HG03439 (cell line): ENCODE data around the gene COL4A3.
"Not testable (repeated sequence)": the region's sequence is repeated elsewhere in the genome, so short reads cannot be mapped to it uniquely, and the experiment has no call there.

Experiments used
- ATAC-seq: cut with Tn5 transposase; IDR thresholded peaks from one replicate; pipeline ENCODE4 v1.9.1; 2021; ENCODE audit warnings: mild to moderate bottlenecking, moderate library complexity; ENCODE audit not compliant: unreplicated experiment

Gene COL4A3

DNA sequence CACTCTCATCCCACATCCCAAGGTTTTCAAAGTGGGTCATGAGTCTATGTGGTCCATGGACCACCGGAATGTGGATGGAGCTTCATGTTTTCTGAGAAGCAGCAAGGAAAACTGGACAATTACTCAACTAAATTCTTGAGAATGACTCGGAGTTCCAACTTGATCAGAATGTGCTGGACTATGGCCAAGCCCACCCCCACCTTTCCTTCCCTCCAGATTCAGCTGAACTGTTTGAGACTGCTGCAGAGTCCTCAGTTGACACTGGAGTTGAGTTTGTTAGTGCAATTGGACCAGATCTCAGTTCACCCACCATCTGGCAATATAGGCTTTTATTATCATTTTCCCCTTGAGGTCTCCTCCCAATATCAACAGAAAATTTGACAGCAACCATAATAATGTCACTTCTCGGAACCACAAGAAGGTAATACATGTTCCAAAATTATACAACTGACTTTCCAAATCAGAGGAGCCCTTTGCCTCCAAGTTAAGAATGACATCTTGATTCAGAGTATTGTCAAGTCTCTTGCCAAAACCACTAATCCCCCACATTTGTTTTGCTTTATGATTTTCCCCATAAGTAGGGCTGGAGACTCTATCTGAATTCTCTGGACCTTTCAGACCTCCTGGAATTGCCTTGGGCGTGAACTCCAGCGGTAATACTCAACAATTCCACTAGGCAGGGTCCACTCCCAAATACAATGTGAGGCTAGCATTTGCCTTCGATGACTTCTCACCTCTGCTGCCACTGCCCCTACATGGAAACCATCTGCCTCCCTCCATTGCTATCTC is 9.2 kb upstream of the COL4A3 start:
- ATAC-seq: no peak

- ATAC-seq: no peak
These were observed 4.3 kb upstream of the COL4A3 start for GRCh38 chr2:227160164-227160563.

GRCh38 chr2:227161947-227162346 is 2.5 kb upstream of the COL4A3 start:
- no peak for ATAC-seq

GRCh38 chr2:227163485-227163997 is 883 bp upstream of the COL4A3 start:
- peak; percentile 76 for ATAC-seq

- ATAC-seq: peak; percentile 58
These were observed 403 bp downstream of the COL4A3 start for GRCh38 chr2:227164763-227165291.

DNA sequence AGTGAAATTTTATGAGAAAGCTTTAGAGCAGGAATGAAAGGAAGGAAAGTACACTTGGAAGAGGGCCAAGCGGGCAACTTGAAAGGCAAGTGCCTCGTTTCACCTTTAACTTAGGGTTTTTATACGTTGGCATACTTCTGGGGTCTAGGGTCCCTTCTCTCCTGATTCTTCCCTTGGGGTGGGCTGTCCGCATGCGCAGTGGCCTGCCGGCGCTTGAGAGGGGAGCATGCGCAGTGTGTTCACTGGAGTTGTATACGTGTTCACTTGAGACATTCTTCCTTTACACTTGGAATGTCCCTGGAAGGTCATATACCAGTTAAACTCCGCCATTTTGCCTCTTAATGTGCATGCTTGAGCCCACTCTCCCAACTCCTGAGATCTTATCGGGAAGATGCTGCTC is 7.4 kb downstream of the COL4A3 start:
- not testable (repeated sequence) for ATAC-seq

DNA sequence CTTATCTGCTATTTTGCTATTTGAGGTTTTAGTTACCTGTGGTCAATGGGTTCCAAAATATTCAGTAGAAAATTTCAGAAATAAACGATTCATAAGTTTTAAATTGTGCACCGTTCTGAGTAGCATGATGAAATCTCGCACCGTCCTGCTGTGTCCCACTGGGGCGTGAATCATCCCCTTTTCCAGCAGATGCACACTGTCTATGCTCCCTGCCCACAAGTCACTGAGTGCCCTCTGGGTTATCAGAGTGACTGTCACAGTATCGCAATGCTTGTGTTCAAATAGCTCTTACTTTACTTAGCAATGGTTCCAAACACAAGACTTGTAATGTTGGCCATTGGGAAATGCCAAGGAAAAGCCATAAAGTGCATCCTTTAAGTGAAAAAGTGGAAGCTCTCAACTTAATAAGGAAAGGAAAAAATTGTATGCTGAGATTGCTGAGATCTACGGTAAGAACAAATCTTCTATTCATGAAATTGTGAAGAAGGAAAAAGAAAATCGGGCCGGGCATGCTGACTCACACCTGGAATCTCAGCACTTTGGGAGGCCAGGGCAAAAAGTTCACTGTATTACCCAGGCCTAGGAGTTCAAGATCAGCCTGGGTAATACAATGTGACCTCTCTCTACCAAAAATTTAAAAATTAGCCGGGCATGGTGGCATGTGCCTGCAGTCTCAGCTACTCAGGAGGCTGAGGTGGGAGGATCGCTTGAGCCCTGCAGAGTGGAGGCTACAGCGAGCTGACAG is 13.3 kb downstream of the COL4A3 start:
- no peak for ATAC-seq

GRCh38 chr2:227179988-227180685 is 15.7 kb downstream of the COL4A3 start:
- ATAC-seq: no peak

DNA sequence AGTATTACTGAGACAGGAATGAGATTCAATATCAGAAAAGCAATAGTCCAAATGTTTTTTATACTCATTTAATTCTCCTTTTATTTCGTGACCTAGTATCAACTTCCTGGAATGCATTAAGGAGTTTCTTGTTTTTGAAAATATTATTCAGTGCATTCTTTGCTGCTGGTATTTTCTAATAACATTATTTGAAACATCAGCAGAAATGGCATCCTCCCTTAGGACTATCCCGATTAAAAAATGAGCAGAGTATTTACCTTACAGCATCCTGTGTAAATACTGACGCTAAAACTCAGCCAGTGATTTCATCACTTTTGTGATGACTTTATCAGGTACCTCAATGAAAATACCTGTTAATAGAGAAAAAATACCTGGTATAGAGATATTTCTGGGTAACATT is 16.3 kb downstream of the COL4A3 start:
- ATAC-seq: no peak

- ATAC-seq: no peak
These were observed 18.3 kb downstream of the COL4A3 start for GRCh38 chr2:227182765-227183164.

GRCh38 chr2:227183657-227184367 is 19.4 kb downstream of the COL4A3 start:
- ATAC-seq: no peak

GRCh38 chr2:227185615-227186232 is 21.3 kb downstream of the COL4A3 start:
- ATAC-seq: no peak

DNA sequence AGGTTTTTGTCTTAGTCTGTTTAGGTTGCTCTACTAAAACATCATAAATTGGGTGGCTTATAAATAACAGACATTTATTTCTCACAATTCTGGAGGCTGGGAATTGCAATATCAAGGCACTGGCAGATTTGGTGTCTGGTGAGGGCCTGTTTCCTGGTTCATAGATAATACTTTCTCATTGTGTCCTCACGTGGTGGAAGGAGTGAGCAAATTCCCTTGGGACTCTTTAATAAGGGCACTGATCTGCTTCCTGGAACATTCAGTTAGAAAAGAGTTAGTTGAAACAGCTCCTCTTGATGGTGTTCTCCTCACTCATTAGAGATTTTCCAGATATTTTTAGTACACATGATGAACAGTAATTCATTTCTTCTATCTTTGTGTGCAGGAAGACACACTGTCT is 22.3 kb downstream of the COL4A3 start:
- no peak for ATAC-seq

DNA sequence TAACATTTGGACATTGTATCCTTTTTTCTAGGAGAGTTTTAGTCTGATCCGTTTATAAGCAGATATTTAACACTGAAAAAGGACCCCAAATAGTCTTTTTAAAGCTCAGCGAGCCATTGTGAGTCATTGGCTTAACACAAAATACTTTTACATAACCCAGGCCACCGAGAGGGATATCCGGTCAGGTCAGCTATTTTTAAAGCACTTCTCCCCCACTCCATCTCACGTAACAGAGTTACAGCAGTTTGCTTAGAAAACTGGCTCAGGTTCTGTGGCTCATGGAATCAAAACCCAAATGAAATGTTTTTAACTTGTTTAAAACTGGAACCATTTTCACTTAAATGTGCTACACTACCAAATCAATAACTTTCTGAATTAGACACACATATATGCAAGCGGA is 23.9 kb downstream of the COL4A3 start:
- peak; percentile 68 for ATAC-seq

DNA sequence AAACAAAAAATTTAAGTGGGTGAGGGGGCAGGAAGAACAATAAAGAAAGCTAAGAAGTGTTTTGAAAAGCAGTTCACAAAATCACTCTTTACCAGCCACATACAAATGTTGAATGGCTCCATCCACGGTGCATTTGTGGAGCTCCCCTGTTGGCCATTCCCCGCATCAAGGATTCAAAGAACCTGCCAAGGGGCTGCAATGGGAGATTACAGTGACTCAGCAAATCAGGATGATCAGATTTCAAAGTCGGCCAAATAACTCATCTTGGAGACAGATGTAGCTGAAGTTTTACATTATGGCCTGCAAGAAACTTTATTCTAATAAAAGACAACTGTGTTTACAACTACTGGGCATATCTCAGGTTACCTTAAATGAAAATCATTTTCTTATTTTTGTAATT is 26.9 kb downstream of the COL4A3 start:
- ATAC-seq: no peak

- no peak for ATAC-seq
These were observed 28.1 kb downstream of the COL4A3 start for GRCh38 chr2:227192491-227192890.

GRCh38 chr2:227194219-227194618 is 29.8 kb downstream of the COL4A3 start:
- ATAC-seq: no peak

- ATAC-seq: no peak
These were observed 34.4 kb downstream of the COL4A3 start for GRCh38 chr2:227198866-227199265.

DNA sequence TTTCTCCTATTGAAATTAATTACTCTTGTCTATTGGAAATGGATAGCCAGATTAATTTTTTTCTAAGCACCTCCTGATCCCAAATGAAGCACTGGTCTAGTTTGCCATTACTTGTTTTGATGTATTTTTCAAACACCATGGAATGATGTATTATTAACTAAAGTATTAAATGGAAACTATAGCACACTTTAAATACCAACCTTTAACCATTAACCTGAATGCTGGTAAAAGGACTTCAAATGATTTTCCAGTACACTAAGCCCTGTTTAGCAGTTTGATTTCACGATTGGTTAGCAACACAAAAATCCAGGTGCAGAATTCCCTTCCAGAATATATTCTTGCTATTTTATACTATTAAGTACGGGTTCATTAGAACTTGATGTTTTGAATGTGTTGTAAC is 37.3 kb downstream of the COL4A3 start:
- no peak for ATAC-seq

GRCh38 chr2:227204452-227204851 is 40.0 kb downstream of the COL4A3 start:
- ATAC-seq: no peak
